Epithelial cell of proximal tubule (primary cell): ENCODE results near the gene SGF29. TPM values are rescaled to one million over a fixed set of nuclear protein-coding genes. Genes with fewer than 3 reads are reported as not detected.
"Not testable (repeated sequence)": the region's sequence is repeated elsewhere in the genome, so short reads cannot be mapped to it uniquely, and the experiment has no call there.

Experiments used
- DNase-seq: peaks from one replicate; pipeline ENCODE4 v3.0.0-alpha.2; 2011; ENCODE audit warnings: low read depth
- H3K4me3 ChIP-seq: 2 replicates; pipeline ENCODE4 v1.5.1; 2011; ENCODE audit warnings: low read depth, mild to moderate bottlenecking, low read length
- CTCF ChIP-seq: conservative IDR thresholded peaks from 2 replicates; pipeline ENCODE4 v1.5.1; 2012; ENCODE audit warnings: low read depth, mild to moderate bottlenecking, low read length
- total RNA-seq: library from RNA; depleted of rRNA; stranded (reverse); fragments of >200 nt; gene quantifications from 2 replicates; pipeline ENCODE4 v1.2.3, GENCODE V29; 2015

SGF29 gene
- total RNA-seq, 1 donor from 2014 or later = 17.4 TPM

- no peak for DNase-seq
- H3K4me3 ChIP-seq = peak within 1 kb of the TSS; percentile 27
- no peak for TF ChIP-seq CTCF
Measured at GRCh38 chr16:28609631-28610594, 56.2 kb downstream of the SGF29 start, which contains the start of gene SULT1A1. TSS of gene SULT1A1 (minus strand) at chr16:28610044. CDS start at chr16:28608855, 1,189 bp downstream.

- no peak overlapping the region for H3K4me3 ChIP-seq
- no peak for TF ChIP-seq CTCF
- DNase-seq = no peak
Measured at GRCh38 chr16:28610595-28611191, 57.0 kb downstream of the SGF29 start.

GRCh38 chr16:28612359-28613280 lies 58.9 kb downstream of the SGF29 start:
- H3K4me3 ChIP-seq, DNase-seq: not testable (repeated sequence)

GRCh38 chr16:28613912-28614311 lies 60.2 kb downstream of the SGF29 start:
- DNase-seq, H3K4me3 ChIP-seq: not testable (repeated sequence)

GRCh38 chr16:28614561-28614960 lies 60.8 kb downstream of the SGF29 start:
- not testable (repeated sequence) for DNase-seq, H3K4me3 ChIP-seq

GRCh38 chr16:28615486-28616223 lies 61.9 kb downstream of the SGF29 start:
- not testable (repeated sequence) for H3K4me3 ChIP-seq, DNase-seq
- TF ChIP-seq CTCF = peak; percentile 67

- not testable (repeated sequence) for H3K4me3 ChIP-seq, DNase-seq
Measured at GRCh38 chr16:28616224-28616577, 62.5 kb downstream of the SGF29 start.

GRCh38 chr16:28616636-28617035 lies 62.9 kb downstream of the SGF29 start:
- TF ChIP-seq CTCF = no peak
- no peak for DNase-seq
- H3K4me3 ChIP-seq = no peak overlapping the region
